Colonic mucosa (tissue), 4 donors: Measurements from ENCODE around the gene GNAI3. TPM values are rescaled to one million over a fixed set of nuclear protein-coding genes. Genes with fewer than 3 reads are reported as not detected.

Experiments used
- DNase-seq: peaks from one replicate; pipeline ENCODE4 v3.0.0-alpha.2; 2020
- H3K27ac ChIP-seq: fragments of 200-600 bp; one replicate; pipeline ENCODE4 v1.8.0; 2021
- H3K27me3 ChIP-seq: fragments of 200-600 bp; one replicate; pipeline ENCODE4 v1.8.0; 2021
- H3K36me3 ChIP-seq: fragments of 200-600 bp; one replicate; pipeline ENCODE4 v1.8.0; 2021
- H3K4me1 ChIP-seq: fragments of 200-600 bp; one replicate; pipeline ENCODE4 v1.8.0; 2021; ENCODE audit warnings: mild to moderate bottlenecking
- H3K4me3 ChIP-seq: fragments of 200-600 bp; one replicate; pipeline ENCODE4 v1.8.0; 2021
- H3K9ac ChIP-seq, 2 donors: one replicate each; pipeline ENCODE4 v1.7.0; 2013; ENCODE audit warnings: control low read depth in 2 of 2, low read depth in 2 of 2, low read length in 2 of 2
- H3K9me3 ChIP-seq: fragments of 200-600 bp; one replicate; pipeline ENCODE4 v1.8.0; 2021
- intact Hi-C: fragments of 100-400 bp; cut with DNase I; formaldehyde crosslinking; loops from one replicate; pipeline ENCODE4 v1.14.1; 2022
- total RNA-seq, 2 donors: library from RNA; stranded (reverse); fragmentation: NEBNext Ultra II Directional in 1 of 2; extraction: Animal tissue kit (Norgen Biotek cat#: 25700) in 1 of 2; gene quantifications; one replicate each; pipeline ENCODE4 v1.2.1, GENCODE V29; 2021
- TF ChIP-seq, protein P1 (sequence below): fragments of 200-600 bp; IDR thresholded peaks from one replicate; pipeline ENCODE4 v1.8.0; 2022; ENCODE audit warnings: antibody characterized with exemption, mild to moderate bottlenecking
- donor health status: healthy.
- donor health status: DM: no; HTN: no; CAD: no.
- donor health status: DM: no; HTN: no; CAD: no.

GNAI3 gene
- total RNA-seq, 2 donors from 2014 or later, result 7.7 to 8.9 TPM

GRCh38 chr1:109625176-109625575, 76.8 kb downstream of the GNAI3 start:
- Histone ChIP-seq H3K27me3 (no peaks in the 10 kb centered on the region), H3K36me3 (no peaks in the 10 kb centered on the region), H3K27ac (no peak overlapping the region), H3K4me1 (peaks cover 5% of the 10 kb centered on the region), H3K9me3 (no peaks in the 10 kb centered on the region), H3K9ac (no peak overlapping the region), H3K4me3 (no peak overlapping the region)
- TF ChIP-seq, protein P1, sequence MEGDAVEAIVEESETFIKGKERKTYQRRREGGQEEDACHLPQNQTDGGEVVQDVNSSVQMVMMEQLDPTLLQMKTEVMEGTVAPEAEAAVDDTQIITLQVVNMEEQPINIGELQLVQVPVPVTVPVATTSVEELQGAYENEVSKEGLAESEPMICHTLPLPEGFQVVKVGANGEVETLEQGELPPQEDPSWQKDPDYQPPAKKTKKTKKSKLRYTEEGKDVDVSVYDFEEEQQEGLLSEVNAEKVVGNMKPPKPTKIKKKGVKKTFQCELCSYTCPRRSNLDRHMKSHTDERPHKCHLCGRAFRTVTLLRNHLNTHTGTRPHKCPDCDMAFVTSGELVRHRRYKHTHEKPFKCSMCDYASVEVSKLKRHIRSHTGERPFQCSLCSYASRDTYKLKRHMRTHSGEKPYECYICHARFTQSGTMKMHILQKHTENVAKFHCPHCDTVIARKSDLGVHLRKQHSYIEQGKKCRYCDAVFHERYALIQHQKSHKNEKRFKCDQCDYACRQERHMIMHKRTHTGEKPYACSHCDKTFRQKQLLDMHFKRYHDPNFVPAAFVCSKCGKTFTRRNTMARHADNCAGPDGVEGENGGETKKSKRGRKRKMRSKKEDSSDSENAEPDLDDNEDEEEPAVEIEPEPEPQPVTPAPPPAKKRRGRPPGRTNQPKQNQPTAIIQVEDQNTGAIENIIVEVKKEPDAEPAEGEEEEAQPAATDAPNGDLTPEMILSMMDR, result no peak
- DNase-seq, result no peak
- intact Hi-C loops, result no loop called here

DNA sequence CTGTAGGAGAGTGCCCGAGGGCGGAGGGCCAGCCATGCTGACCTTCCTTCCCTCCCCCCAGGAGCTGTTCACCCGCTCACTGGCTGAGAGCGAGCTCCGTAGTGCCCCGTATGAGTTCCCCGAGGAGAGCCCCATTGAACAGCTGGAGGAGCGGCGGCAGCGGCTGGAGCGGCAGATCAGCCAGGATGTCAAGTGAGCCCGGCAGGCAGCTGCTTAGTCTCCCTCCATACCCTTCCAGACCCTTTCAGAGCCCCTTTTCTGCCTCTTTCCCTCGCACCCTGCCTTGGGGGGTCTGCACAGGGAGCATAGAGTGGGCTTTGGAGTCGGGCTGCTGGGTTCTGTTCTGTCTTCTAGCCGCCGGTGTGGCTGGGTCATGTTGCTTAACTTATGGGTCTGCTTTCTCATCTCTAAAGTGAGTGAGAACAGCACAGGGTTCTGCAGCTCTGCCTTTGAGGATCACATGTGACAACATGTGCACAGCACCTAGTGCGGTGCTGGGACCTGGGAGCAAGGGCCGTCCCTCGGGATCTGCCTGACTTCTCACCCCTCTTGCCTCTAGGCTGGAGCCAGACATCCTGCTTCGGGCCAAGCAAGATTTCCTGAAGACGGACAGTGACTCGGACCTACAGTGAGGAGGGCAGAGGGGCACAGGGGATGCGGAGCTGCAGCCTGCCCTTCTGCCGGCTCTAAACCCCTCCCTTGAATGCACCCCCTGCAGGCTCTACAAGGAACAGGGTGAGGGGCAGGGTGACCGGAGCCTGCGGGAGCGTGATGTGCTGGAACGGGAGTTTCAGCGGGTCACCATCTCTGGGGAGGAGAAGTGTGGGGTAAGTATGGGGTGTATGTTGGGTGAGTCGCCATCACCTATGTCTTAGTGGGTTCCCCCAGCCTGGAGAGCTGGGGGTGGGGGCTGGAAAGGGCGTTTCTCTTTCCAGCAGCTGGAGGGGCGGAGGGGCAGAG, 77.5 kb downstream of the GNAI3 start:
- no peak overlapping the region for H3K9ac ChIP-seq
- no peaks in the 10 kb centered on the region for H3K36me3 ChIP-seq
- no peaks in the 10 kb centered on the region for H3K27me3 ChIP-seq
- DNase-seq, result no peak
- no peak overlapping the region for H3K27ac ChIP-seq
- H3K9me3 ChIP-seq, result no peaks in the 10 kb centered on the region
- H3K4me3 ChIP-seq, result no peak overlapping the region
- peaks cover 5% of the 10 kb centered on the region for H3K4me1 ChIP-seq
- intact Hi-C loops, result no loop called here
- TF ChIP-seq, protein P1, result no peak

- TF ChIP-seq, protein P1, result no peak
- Histone ChIP-seq H3K4me1 (no peaks in the 10 kb centered on the region), H3K27ac (no peak overlapping the region), H3K9ac (no peak overlapping the region), H3K9me3 (no peaks in the 10 kb centered on the region), H3K4me3 (no peak overlapping the region), H3K27me3 (no peaks in the 10 kb centered on the region), H3K36me3 (no peaks in the 10 kb centered on the region)
- intact Hi-C loops, result no loop called here
- no peak for DNase-seq
Observed at GRCh38 chr1:109626682-109627408, 78.4 kb downstream of the GNAI3 start.

GRCh38 chr1:109627692-109628399, 79.4 kb downstream of the GNAI3 start:
- Histone ChIP-seq H3K27ac (no peak overlapping the region), H3K36me3 (no peaks in the 10 kb centered on the region), H3K9ac (no peak overlapping the region), H3K9me3 (no peaks in the 10 kb centered on the region), H3K4me3 (no peak overlapping the region), H3K4me1 (peaks cover 3% of the 10 kb centered on the region), H3K27me3 (no peaks in the 10 kb centered on the region)
- DNase-seq, result no peak
- intact Hi-C loops, result no loop called here
- TF ChIP-seq, protein P1, result no peak
